ENCODE data around the gene SLC24A3.

Gene SLC24A3

GRCh38 chr20:19301142-19301541 lies 88.7 kb downstream of the SLC24A3 start:
- no peak for DNase-seq (ENCODE audit: low spot score)

GRCh38 chr20:19301843-19302242 lies 89.4 kb downstream of the SLC24A3 start:
- no peak for DNase-seq (ENCODE audit: low spot score)

- no peak for DNase-seq (ENCODE audit: low spot score)
These were observed 90.3 kb downstream of the SLC24A3 start for GRCh38 chr20:19302714-19303113.

GRCh38 chr20:19304389-19304788 lies 91.9 kb downstream of the SLC24A3 start:
- no peak for DNase-seq (ENCODE audit: low spot score)

GRCh38 chr20:19304886-19305415 lies 92.5 kb downstream of the SLC24A3 start:
- DNase-seq (ENCODE audit: low spot score), result no peak

- DNase-seq (ENCODE audit: low spot score), result no peak
These were observed 95.7 kb downstream of the SLC24A3 start for GRCh38 chr20:19308146-19308545.

- no peak for DNase-seq (ENCODE audit: low spot score)
These were observed 98.1 kb downstream of the SLC24A3 start for GRCh38 chr20:19310541-19310940.

GRCh38 chr20:19313342-19314069 lies 101.1 kb downstream of the SLC24A3 start:
- no peak for DNase-seq (ENCODE audit: low spot score)

GRCh38 chr20:19314621-19315020 lies 102.2 kb downstream of the SLC24A3 start:
- no peak for DNase-seq (ENCODE audit: low spot score)

GRCh38 chr20:19317237-19318069 lies 105.0 kb downstream of the SLC24A3 start:
- DNase-seq (ENCODE audit: low spot score), result no peak

- DNase-seq (ENCODE audit: low spot score), result no peak
These were observed 106.2 kb downstream of the SLC24A3 start for GRCh38 chr20:19318610-19319009.

- no peak for DNase-seq (ENCODE audit: low spot score)
These were observed 107.6 kb downstream of the SLC24A3 start for GRCh38 chr20:19320005-19320404.

GRCh38 chr20:19321176-19321575 lies 108.7 kb downstream of the SLC24A3 start:
- no peak for DNase-seq (ENCODE audit: low spot score)

- DNase-seq (ENCODE audit: low spot score), result no peak
These were observed 109.9 kb downstream of the SLC24A3 start for GRCh38 chr20:19322061-19322985.

- DNase-seq (ENCODE audit: low spot score), result no peak
These were observed 115.0 kb downstream of the SLC24A3 start for GRCh38 chr20:19327401-19327800.

GRCh38 chr20:19328676-19329075 lies 116.2 kb downstream of the SLC24A3 start:
- DNase-seq (ENCODE audit: low spot score), result no peak

- DNase-seq (ENCODE audit: low spot score), result no peak
These were observed 117.6 kb downstream of the SLC24A3 start for GRCh38 chr20:19330038-19330437.

GRCh38 chr20:19330731-19331130 lies 118.3 kb downstream of the SLC24A3 start:
- DNase-seq (ENCODE audit: low spot score), result no peak

- no peak for DNase-seq (ENCODE audit: low spot score)
These were observed 121.1 kb downstream of the SLC24A3 start for GRCh38 chr20:19333563-19333962.

GRCh38 chr20:19335341-19335740 lies 122.9 kb downstream of the SLC24A3 start:
- no peak for DNase-seq (ENCODE audit: low spot score)

GRCh38 chr20:19335916-19336315 lies 123.5 kb downstream of the SLC24A3 start:
- DNase-seq (ENCODE audit: low spot score), result no peak

- no peak for DNase-seq (ENCODE audit: low spot score)
These were observed 124.2 kb downstream of the SLC24A3 start for GRCh38 chr20:19336631-19337030.

Measured in SK-N-DZ (cell line).